SK-N-SH (cell line): ENCODE results near the gene TMEM184B.

Source experiments
- EZH2phosphoT487 ChIP-seq: fragments of 200-600 bp; sonication (generic); IDR thresholded peaks from 2 replicates; pipeline ENCODE4 v1.6.1; 2017; ENCODE audit warnings: low read depth, mixed run types, mild to moderate bottlenecking, antibody characterized with exemption, moderate library complexity, borderline replicate concordance
- FOSL2 ChIP-seq: IDR thresholded peaks from 2 replicates; pipeline ENCODE4 v1.4.0; 2012; ENCODE audit warnings: low read depth, mild to moderate bottlenecking, moderate library complexity, borderline replicate concordance
- MEF2A ChIP-seq: IDR thresholded peaks from 2 replicates; pipeline ENCODE4 v1.4.0; 2012; ENCODE audit warnings: low read depth, borderline replicate concordance
- RCOR1 ChIP-seq: fragments of 150-350 bp; IDR thresholded peaks from 2 replicates; pipeline ENCODE4 v1.6.1; 2017; ENCODE audit warnings: antibody characterized with exemption, low read length
- TAF1 ChIP-seq: IDR thresholded peaks from 2 replicates; pipeline ENCODE4 v1.6.1; 2012; ENCODE audit warnings: low read depth, mild to moderate bottlenecking, low read length, moderate library complexity, borderline replicate concordance
- YY1 ChIP-seq: IDR thresholded peaks from 2 replicates; pipeline ENCODE4 v1.4.0; 2012; ENCODE audit warnings: low read depth, mild to moderate bottlenecking
- TF ChIP-seq, protein P1 (sequence below): fragments of 200-600 bp; sonication (generic); IDR thresholded peaks from 2 replicates; pipeline ENCODE4 v1.6.1; 2017; ENCODE audit warnings: antibody characterized with exemption, mild to moderate bottlenecking, moderate library complexity
- TF ChIP-seq, protein P2 (sequence below): fragments of 150-350 bp; IDR thresholded peaks from 2 replicates; pipeline ENCODE4 v1.6.1; 2016; ENCODE audit warnings: mild to moderate bottlenecking, low read depth, low read length
- TF ChIP-seq, protein P3 (sequence below): IDR thresholded peaks from 2 replicates; pipeline ENCODE4 v1.4.0; 2012; ENCODE audit warnings: low read depth

DNA sequence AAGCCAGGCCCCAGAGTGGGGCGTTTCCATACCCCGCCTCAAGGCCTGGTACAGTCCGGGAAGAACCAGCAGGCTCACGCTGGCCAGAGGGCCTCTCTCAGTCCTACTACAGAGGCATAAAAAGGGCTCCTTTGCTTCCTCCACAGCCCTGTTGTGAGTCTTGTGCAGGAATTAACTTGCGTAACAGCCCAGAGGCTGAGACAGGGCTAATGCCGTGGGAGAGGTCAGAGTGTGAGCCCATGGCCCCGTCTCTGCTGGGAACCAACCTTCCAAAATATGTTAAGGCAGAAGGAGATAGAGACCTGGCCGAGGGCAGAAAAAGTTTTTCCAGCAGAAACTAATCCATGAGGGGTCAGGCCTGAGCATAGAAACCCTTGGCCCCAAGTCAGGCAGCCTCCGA is 19.9 kb upstream of the TMEM184B start:
- TF ChIP-seq, protein P1, sequence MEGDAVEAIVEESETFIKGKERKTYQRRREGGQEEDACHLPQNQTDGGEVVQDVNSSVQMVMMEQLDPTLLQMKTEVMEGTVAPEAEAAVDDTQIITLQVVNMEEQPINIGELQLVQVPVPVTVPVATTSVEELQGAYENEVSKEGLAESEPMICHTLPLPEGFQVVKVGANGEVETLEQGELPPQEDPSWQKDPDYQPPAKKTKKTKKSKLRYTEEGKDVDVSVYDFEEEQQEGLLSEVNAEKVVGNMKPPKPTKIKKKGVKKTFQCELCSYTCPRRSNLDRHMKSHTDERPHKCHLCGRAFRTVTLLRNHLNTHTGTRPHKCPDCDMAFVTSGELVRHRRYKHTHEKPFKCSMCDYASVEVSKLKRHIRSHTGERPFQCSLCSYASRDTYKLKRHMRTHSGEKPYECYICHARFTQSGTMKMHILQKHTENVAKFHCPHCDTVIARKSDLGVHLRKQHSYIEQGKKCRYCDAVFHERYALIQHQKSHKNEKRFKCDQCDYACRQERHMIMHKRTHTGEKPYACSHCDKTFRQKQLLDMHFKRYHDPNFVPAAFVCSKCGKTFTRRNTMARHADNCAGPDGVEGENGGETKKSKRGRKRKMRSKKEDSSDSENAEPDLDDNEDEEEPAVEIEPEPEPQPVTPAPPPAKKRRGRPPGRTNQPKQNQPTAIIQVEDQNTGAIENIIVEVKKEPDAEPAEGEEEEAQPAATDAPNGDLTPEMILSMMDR: no peak
- TF ChIP-seq FOSL2 (no peak), MEF2A (no peak), EZH2phosphoT487 (no peak), YY1 (no peak), TAF1 (no peak), RCOR1 (no peak)
- TF ChIP-seq, protein P2, sequence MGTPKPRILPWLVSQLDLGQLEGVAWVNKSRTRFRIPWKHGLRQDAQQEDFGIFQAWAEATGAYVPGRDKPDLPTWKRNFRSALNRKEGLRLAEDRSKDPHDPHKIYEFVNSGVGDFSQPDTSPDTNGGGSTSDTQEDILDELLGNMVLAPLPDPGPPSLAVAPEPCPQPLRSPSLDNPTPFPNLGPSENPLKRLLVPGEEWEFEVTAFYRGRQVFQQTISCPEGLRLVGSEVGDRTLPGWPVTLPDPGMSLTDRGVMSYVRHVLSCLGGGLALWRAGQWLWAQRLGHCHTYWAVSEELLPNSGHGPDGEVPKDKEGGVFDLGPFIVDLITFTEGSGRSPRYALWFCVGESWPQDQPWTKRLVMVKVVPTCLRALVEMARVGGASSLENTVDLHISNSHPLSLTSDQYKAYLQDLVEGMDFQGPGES: no peak
- TF ChIP-seq, protein P3, sequence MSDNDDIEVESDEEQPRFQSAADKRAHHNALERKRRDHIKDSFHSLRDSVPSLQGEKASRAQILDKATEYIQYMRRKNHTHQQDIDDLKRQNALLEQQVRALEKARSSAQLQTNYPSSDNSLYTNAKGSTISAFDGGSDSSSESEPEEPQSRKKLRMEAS: no peak
